IMR-90 (cell line): ENCODE data around the gene AUTS2. TPM values are rescaled to one million over a fixed set of nuclear protein-coding genes. Genes with fewer than 3 reads are reported as not detected.

Experiments used
- ATAC-seq: fragments of 200-7000 bp; cut with Tn5 transposase; 2 replicates; pipeline ENCODE4 v1.9.1; 2020; ENCODE audit warnings: low read depth, mild to moderate bottlenecking, moderate library complexity
- BruUV-seq: library from RNA; stranded (reverse); fragments of 400-500 nt; replicated peaks from 2 replicates; lab custom pipeline; 2021; lab: Mats Ljungman, UMichigan
- CTCF ChIA-PET: fragments of 300-600 bp; formaldehyde crosslinking; extraction: SDS; loops from one replicate; lab custom pipeline; 2021; ENCODE audit warnings: antibody characterized with exemption; lab: Yijun Ruan, JAX
- POLR2A ChIA-PET: fragments of 300-600 bp; sonication (Branson Sonifier 250); formaldehyde crosslinking; loops from one replicate; lab custom pipeline; 2022; ENCODE audit warnings: antibody characterized with exemption; ENCODE audit not compliant: unreplicated experiment; lab: Charles Lee
- DNase-seq: peaks from one replicate; pipeline ENCODE4 v3.0.0; 2013
- H2AFZ ChIP-seq: replicated peaks from 2 replicates; pipeline ENCODE3; 2013; ENCODE audit warnings: low read length, mild to moderate bottlenecking; ENCODE audit not compliant: poor library complexity
- H2AK5ac ChIP-seq: 2 replicates; pipeline ENCODE4 v1.6.1; 2013; ENCODE audit warnings: low read depth, low read length, inconsistent platforms
- H2AK9ac ChIP-seq: replicated peaks from 2 replicates; pipeline ENCODE3; 2013; ENCODE audit warnings: mild to moderate bottlenecking, low read depth, low read length, moderate library complexity; ENCODE audit not compliant: poor library complexity
- H2BK120ac ChIP-seq: 2 replicates; pipeline ENCODE4 v1.6.1; 2013; ENCODE audit warnings: low read depth, low read length, inconsistent platforms
- H2BK15ac ChIP-seq: 3 replicates; pipeline ENCODE4 v1.6.1; 2013; ENCODE audit warnings: low read depth, low read length, inconsistent platforms
- H2BK20ac ChIP-seq: 2 replicates; pipeline ENCODE4 v1.6.1; 2013; ENCODE audit warnings: low read depth, mild to moderate bottlenecking, inconsistent platforms, low read length, moderate library complexity
- H2BK5ac ChIP-seq: 2 replicates; pipeline ENCODE4 v1.6.1; 2013; ENCODE audit warnings: mild to moderate bottlenecking, low read depth, low read length, inconsistent platforms; ENCODE audit not compliant: poor library complexity, severe bottlenecking
- H3K14ac ChIP-seq: replicated peaks from 2 replicates; pipeline ENCODE4 v1.6.1; 2013; ENCODE audit warnings: low read depth, low read length, inconsistent platforms
- H3K18ac ChIP-seq: 2 replicates; pipeline ENCODE4 v1.6.1; 2013; ENCODE audit warnings: low read depth, low read length, control low read depth
- H3K23ac ChIP-seq: 2 replicates; pipeline ENCODE4 v1.6.1; 2013; ENCODE audit warnings: low read depth, low read length, inconsistent platforms
- H3K27ac ChIP-seq: 2 replicates; pipeline ENCODE4 v1.5.1; 2013; ENCODE audit warnings: mild to moderate bottlenecking, control low read depth, low read length; ENCODE audit not compliant: insufficient read depth
- H3K27me3 ChIP-seq: 2 replicates; pipeline ENCODE4 v1.6.1; 2013; ENCODE audit warnings: low read length; ENCODE audit not compliant: control insufficient read depth, insufficient read depth
- H3K36me3 ChIP-seq: 2 replicates; pipeline ENCODE4 v1.6.1; 2013; ENCODE audit warnings: low read length, mixed read lengths; ENCODE audit not compliant: control insufficient read depth, insufficient read depth
- H3K4ac ChIP-seq: 2 replicates; pipeline ENCODE4 v1.6.1; 2013; ENCODE audit warnings: low read depth, low read length, inconsistent platforms
- H3K4me1 ChIP-seq: 2 replicates; pipeline ENCODE4 v1.6.1; 2013; ENCODE audit warnings: low read length, mixed read lengths; ENCODE audit not compliant: control insufficient read depth, insufficient read depth
- H3K4me2 ChIP-seq: 2 replicates; pipeline ENCODE4 v1.6.1; 2013; ENCODE audit warnings: low read depth, mild to moderate bottlenecking, control low read depth, low read length, moderate library complexity
- H3K4me3 ChIP-seq: 2 replicates; pipeline ENCODE4 v1.5.1; 2013; ENCODE audit warnings: low read depth, mild to moderate bottlenecking, control low read depth, low read length, moderate library complexity; ENCODE audit not compliant: insufficient read depth
- H3K56ac ChIP-seq: 2 replicates; pipeline ENCODE4 v1.6.1; 2013; ENCODE audit warnings: low read length, inconsistent platforms; ENCODE audit not compliant: insufficient read depth; ENCODE audit errors: extremely low read depth
- H3K79me1 ChIP-seq, 2 experiments: 2 replicates each; pipeline ENCODE4 v1.6.1; 2013; ENCODE audit warnings: low read length in 2 of 2, inconsistent platforms in 1 of 2, low read depth in 1 of 2
- H3K9ac ChIP-seq: 2 replicates; pipeline ENCODE4 v1.6.1; 2013; ENCODE audit warnings: low read depth, low read length, control low read depth
- H3K9me1 ChIP-seq: 2 replicates; pipeline ENCODE4 v1.6.1; 2013; ENCODE audit warnings: low read length, inconsistent platforms; ENCODE audit not compliant: insufficient read depth
- H3K9me3 ChIP-seq: 2 replicates; pipeline ENCODE4 v1.6.1; 2013; ENCODE audit warnings: low read length; ENCODE audit not compliant: control insufficient read depth, insufficient read depth
- H4K20me1 ChIP-seq: 2 replicates; pipeline ENCODE4 v1.6.1; 2013; ENCODE audit warnings: low read length, inconsistent platforms; ENCODE audit not compliant: insufficient read depth
- H4K5ac ChIP-seq: 2 replicates; pipeline ENCODE4 v1.6.1; 2013; ENCODE audit warnings: mild to moderate bottlenecking, low read depth, low read length, control low read depth
- H4K8ac ChIP-seq, 2 experiments: 2 replicates each; pipeline ENCODE4 v1.6.1; 2013; ENCODE audit warnings: low read depth in 2 of 2, low read length in 2 of 2, control low read depth in 1 of 2, inconsistent platforms in 1 of 2
- H4K91ac ChIP-seq: 2 replicates; pipeline ENCODE4 v1.6.1; 2013; ENCODE audit warnings: low read depth, low read length, inconsistent platforms; ENCODE audit not compliant: insufficient read depth
- BHLHE40 ChIP-seq: fragments of 150-350 bp; IDR thresholded peaks from 2 replicates; pipeline ENCODE4 v1.6.1; 2016; ENCODE audit warnings: mild to moderate bottlenecking, low read depth, low read length
- CEBPB ChIP-seq: IDR thresholded peaks from 2 replicates; pipeline ENCODE4 v1.6.1; 2012; ENCODE audit warnings: low read depth, low read length, improper control_type of control experiment
- CHD1 ChIP-seq: IDR thresholded peaks from 2 replicates; pipeline ENCODE4 v1.6.1; 2012; ENCODE audit warnings: low read depth, low read length, improper control_type of control experiment
- CTCF ChIP-seq: conservative IDR thresholded peaks from 2 replicates; pipeline ENCODE4 v1.5.1; 2012; ENCODE audit warnings: mild to moderate bottlenecking, low read depth, low read length, improper control_type of control experiment
- ELK1 ChIP-seq: fragments of 150-350 bp; IDR thresholded peaks from 2 replicates; pipeline ENCODE4 v1.6.1; 2016; ENCODE audit warnings: low read depth, mild to moderate bottlenecking, low read length, moderate library complexity, borderline replicate concordance
- FOS ChIP-seq: fragments of 150-350 bp; IDR thresholded peaks from 2 replicates; pipeline ENCODE4 v1.6.1; 2016; ENCODE audit warnings: low read depth, low read length
- MAFK ChIP-seq: IDR thresholded peaks from 2 replicates; pipeline ENCODE4 v1.6.1; 2012; ENCODE audit warnings: low read depth, low read length, improper control_type of control experiment
- MAZ ChIP-seq: IDR thresholded peaks from 2 replicates; pipeline ENCODE4 v1.6.1; 2012; ENCODE audit warnings: low read depth, mild to moderate bottlenecking, low read length, improper control_type of control experiment, moderate library complexity, borderline replicate concordance
- MXI1 ChIP-seq: IDR thresholded peaks from 2 replicates; pipeline ENCODE4 v1.6.1; 2012; ENCODE audit warnings: low read depth, mild to moderate bottlenecking, low read length, moderate library complexity, borderline replicate concordance
- NFE2L2 ChIP-seq: fragments of 150-350 bp; IDR thresholded peaks from 2 replicates; pipeline ENCODE4 v1.6.1; 2016; ENCODE audit warnings: low read depth, mild to moderate bottlenecking, low read length
- POLR2A ChIP-seq: IDR thresholded peaks from 2 replicates; pipeline ENCODE4 v1.6.1; 2012; ENCODE audit warnings: mild to moderate bottlenecking, low read depth, low read length
- RAD21 ChIP-seq: IDR thresholded peaks from 2 replicates; pipeline ENCODE4 v1.6.1; 2012; ENCODE audit warnings: low read length, improper control_type of control experiment
- RCOR1 ChIP-seq: IDR thresholded peaks from 2 replicates; pipeline ENCODE4 v1.6.1; 2012; ENCODE audit warnings: mild to moderate bottlenecking, low read length, improper control_type of control experiment; ENCODE audit not compliant: insufficient replicate concordance
- RFX5 ChIP-seq: IDR thresholded peaks from 2 replicates; pipeline ENCODE4 v1.8.0; 2012; ENCODE audit warnings: low read depth, mild to moderate bottlenecking, low read length, moderate library complexity
- SMC3 ChIP-seq: fragments of 150-350 bp; IDR thresholded peaks from 2 replicates; pipeline ENCODE4 v1.6.1; 2016; ENCODE audit warnings: low read depth, mild to moderate bottlenecking, antibody characterized with exemption, low read length, moderate library complexity
- USF2 ChIP-seq: fragments of 150-350 bp; IDR thresholded peaks from 2 replicates; pipeline ENCODE4 v1.6.1; 2017; ENCODE audit warnings: mild to moderate bottlenecking, antibody characterized with exemption, low read length, low read depth
- WGBS, 2 experiments: methylation state at CpG; one replicate each; pipeline versions ENCODE4 v1.1.5 to v1.1.7; 2013; ENCODE audit warnings: missing lambda C conversion rate in 2 of 2; ENCODE audit not compliant: insufficient read length in 1 of 2; ENCODE audit errors: extremely low coverage in 2 of 2; 5-methylcytosine and 5-hydroxymethylcytosine counted together
- dilution Hi-C: fragments of 300-500 bp; cut with HindIII; formaldehyde crosslinking; loops from one replicate; pipeline ENCODE4 v1.14.3; 2018; ENCODE audit warnings: low sequenced_read_pairs; ENCODE audit not compliant: unreplicated experiment
- in situ Hi-C: fragments of 300-500 bp; cut with MboI; formaldehyde crosslinking; loops from 3 replicates; pipeline ENCODE4 v1.14.3; 2019; ENCODE audit warnings: low sequenced_read_pairs, inconsistent platforms, mixed read lengths
- intact Hi-C: fragments of 100-400 bp; cut with micrococcal nuclease; formaldehyde crosslinking; loops from 2 replicates; pipeline ENCODE4 v1.10.0; 2022
- polyA plus RNA-seq, 3 experiments: library from polyadenylated mRNA; depleted of rRNA; stranded (reverse); fragments of >200 nt; gene quantifications; 2 replicates each; pipeline ENCODE4 v1.2.3, GENCODE V29; 2012; ENCODE audit warnings: low replicate concordance in 1 of 3
- total RNA-seq: library from RNA; depleted of rRNA; stranded (reverse); fragments of >200 nt; gene quantifications from 2 replicates; pipeline ENCODE4 v1.2.3, GENCODE V29; 2012

The AUTS2 gene
- total and polyA plus RNA-seq, 2 of the 4 experiments (the other 2 are of a cell fraction), result 0.90 to 3.0 TPM

- Histone ChIP-seq H3K4ac (no peak overlapping the region), H3K4me2 (no peak overlapping the region), H4K20me1 (no peaks in the 10 kb centered on the region), H2AFZ (no peak overlapping the region), H3K79me1 (no peaks in the 10 kb centered on the region), H3K4me3 (no peak overlapping the region), H3K27me3 (peaks cover 15% of the 10 kb centered on the region), H4K91ac (no peak overlapping the region), H3K9me1 (no peaks in the 10 kb centered on the region), H2BK20ac (no peak overlapping the region), H3K18ac (no peak overlapping the region), H4K5ac (no peak overlapping the region), H3K9me3 (no peaks in the 10 kb centered on the region), H3K56ac (no peak overlapping the region), H2BK120ac (no peak overlapping the region), H2AK9ac (no peak overlapping the region), H3K23ac (no peak overlapping the region), H3K36me3 (no peaks in the 10 kb centered on the region), H4K8ac (no peak overlapping the region), H2AK5ac (no peak overlapping the region), H3K14ac (no peak overlapping the region), H2BK5ac (no peak overlapping the region), H3K9ac (no peak overlapping the region), H3K27ac (no peak overlapping the region), H3K4me1 (no peaks in the 10 kb centered on the region), H2BK15ac (no peak overlapping the region)
- WGBS, 2 experiments, result no CpG with 5 or more reads among the region's 5 CpGs
- POLR2A ChIA-PET, result no interaction called here
- in situ Hi-C loops (no loop called here), intact Hi-C loops (no loop called here), dilution Hi-C loops (no loop called here)
- CTCF ChIA-PET, result no interaction called here
- DNase-seq, result no peak
- no peak for ATAC-seq
- no peak for TF ChIP-seq ELK1
- no peak for TF ChIP-seq SMC3
- TF ChIP-seq MAZ, result no peak
- TF ChIP-seq RFX5, result no peak
- no peak for TF ChIP-seq FOS
- TF ChIP-seq CTCF, result no peak
- no peak for TF ChIP-seq MXI1
- TF ChIP-seq BHLHE40, result no peak
- TF ChIP-seq RCOR1, result no peak
- no peak for TF ChIP-seq POLR2A
- no peak for TF ChIP-seq USF2
- no peak for TF ChIP-seq CEBPB
- TF ChIP-seq RAD21, result no peak
- TF ChIP-seq MAFK, result no peak
- TF ChIP-seq NFE2L2, result no peak
- no peak for TF ChIP-seq CHD1
- no TSS peak for BruUV-seq
Observed at GRCh38 chr7:70597066-70597465, 998.8 kb downstream of the AUTS2 start.
